HepG2 (cell line): ENCODE data around the gene ZBTB46. TPM values are rescaled to one million over a fixed set of nuclear protein-coding genes. Genes with fewer than 3 reads are reported as not detected.

Source experiments
- SIX4 ChIP-seq: sonication (generic); formaldehyde crosslinking; IDR thresholded peaks from 2 replicates; pipeline ENCODE4 v1.4.0; 2020; ENCODE audit warnings: missing genetic modification reagents
- ZNF574 ChIP-seq: sonication (generic); formaldehyde crosslinking; IDR thresholded peaks from 2 replicates; pipeline ENCODE4 v1.4.0; 2020; ENCODE audit warnings: missing genetic modification reagents
- ZNF607 ChIP-seq: sonication (generic); formaldehyde crosslinking; IDR thresholded peaks from 2 replicates; pipeline ENCODE4 v1.5.1; 2020; ENCODE audit warnings: missing genetic modification reagents, mild to moderate bottlenecking, borderline replicate concordance
- ZNF704 ChIP-seq: sonication (generic); formaldehyde crosslinking; IDR thresholded peaks from 2 replicates; pipeline ENCODE4 v1.8.1; 2023; ENCODE audit warnings: mild to moderate bottlenecking, inconsistent platforms, moderate library complexity, missing genetic modification reagents, borderline replicate concordance
- polyA plus RNA-seq, 8 experiments: library from polyadenylated mRNA; depleted of rRNA in 3 of 8; stranded (reverse) in 7 of 8; unstranded in 1 of 8; fragments of >200 nt; fragmentation: Illumina TruSeq in 4 of 8; extraction: Trizol in 4 of 8; gene quantifications; 2 replicates each; pipeline versions ENCODE4 v1.2.1 to v1.2.3, GENCODE V29; 2011 to 2016; ENCODE audit warnings: low read depth in 4 of 8, missing spikeins in 1 of 8, mixed read lengths in 1 of 8; ENCODE audit not compliant: insufficient read depth in 1 of 8
- total RNA-seq, 5 experiments: library from RNA; depleted of rRNA; stranded (reverse); fragments of >200 nt; fragmentation: Illumina TruSeq; extraction: Trizol; gene quantifications; 2 replicates each; pipeline ENCODE4 v1.2.3, GENCODE V29; 2016; ENCODE audit warnings: low read depth in 1 of 5
- TF ChIP-seq, protein P1 (sequence below): IDR thresholded peaks from 2 replicates; pipeline ENCODE4 v1.6.1; 2018; ENCODE audit warnings: missing genetic modification reagents
- TF ChIP-seq, protein P2 (sequence below): sonication (generic); IDR thresholded peaks from 2 replicates; pipeline ENCODE4 v1.6.1; 2016; ENCODE audit warnings: low read depth, borderline replicate concordance

The ZBTB46 gene
- total and polyA plus RNA-seq, 2 of the 13 experiments (the other 11 are each of a cell fraction or from before 2014, with no cell fraction given): 1.6 to 13.5 TPM

GRCh38 chr20:63778034-63778752 is 52.9 kb downstream of the ZBTB46 start (continued):
- TF ChIP-seq ZNF574 (CRISPR knock-in tag) (0 out of 2 replicates have a peak, but pooled peaks have one; percentile 3), ZNF704 (CRISPR knock-in tag) (no peak), SIX4 (CRISPR knock-in tag) (no peak), ZNF607 (CRISPR knock-in tag) (0 out of 2 replicates have a peak, but pooled peaks have one; percentile 27)
- TF ChIP-seq, protein P1, sequence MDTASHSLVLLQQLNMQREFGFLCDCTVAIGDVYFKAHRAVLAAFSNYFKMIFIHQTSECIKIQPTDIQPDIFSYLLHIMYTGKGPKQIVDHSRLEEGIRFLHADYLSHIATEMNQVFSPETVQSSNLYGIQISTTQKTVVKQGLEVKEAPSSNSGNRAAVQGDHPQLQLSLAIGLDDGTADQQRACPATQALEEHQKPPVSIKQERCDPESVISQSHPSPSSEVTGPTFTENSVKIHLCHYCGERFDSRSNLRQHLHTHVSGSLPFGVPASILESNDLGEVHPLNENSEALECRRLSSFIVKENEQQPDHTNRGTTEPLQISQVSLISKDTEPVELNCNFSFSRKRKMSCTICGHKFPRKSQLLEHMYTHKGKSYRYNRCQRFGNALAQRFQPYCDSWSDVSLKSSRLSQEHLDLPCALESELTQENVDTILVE (CRISPR knock-in tag): no peak
- TF ChIP-seq, protein P2, sequence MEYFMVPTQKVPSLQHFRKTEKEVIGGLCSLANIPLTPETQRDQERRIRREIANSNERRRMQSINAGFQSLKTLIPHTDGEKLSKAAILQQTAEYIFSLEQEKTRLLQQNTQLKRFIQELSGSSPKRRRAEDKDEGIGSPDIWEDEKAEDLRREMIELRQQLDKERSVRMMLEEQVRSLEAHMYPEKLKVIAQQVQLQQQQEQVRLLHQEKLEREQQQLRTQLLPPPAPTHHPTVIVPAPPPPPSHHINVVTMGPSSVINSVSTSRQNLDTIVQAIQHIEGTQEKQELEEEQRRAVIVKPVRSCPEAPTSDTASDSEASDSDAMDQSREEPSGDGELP: peak; percentile 52; the same call in 1 of the 2 replicates
